Esophagus squamous epithelium (tissue), 5 donors: Measurements from ENCODE around the gene DOCK1. TPM values are rescaled to one million over a fixed set of nuclear protein-coding genes. Genes with fewer than 3 reads are reported as not detected.

ENCODE experiments used
- DNase-seq: peaks from one replicate; lab custom pipeline; 2025; lab: John Stamatoyannopoulos, UW
- H3K27ac ChIP-seq, 4 donors: fragments of 200-600 bp; sonication (generic); one replicate each; pipeline ENCODE4 v1.5.1; 2016 to 2019; ENCODE audit warnings: mild to moderate bottlenecking in 1 of 4
- H3K27me3 ChIP-seq, 4 donors: fragments of 200-600 bp; sonication (generic); 1 replicate in 3 of 4; 2 replicates in 1 of 4; pipeline versions ENCODE4 v1.5.1 to v1.6.0; 2017 to 2021; ENCODE audit warnings: antibody characterized with exemption in 1 of 4
- H3K36me3 ChIP-seq, 3 donors: fragments of 200-600 bp; sonication (generic); one replicate each; pipeline ENCODE4 v1.5.1; 2016 to 2019
- H3K4me1 ChIP-seq, 3 donors: fragments of 200-600 bp; sonication (generic); one replicate each; pipeline ENCODE4 v1.5.1; 2017 to 2019
- H3K4me3 ChIP-seq, 4 donors: fragments of 200-600 bp; sonication (generic); 1 replicate in 3 of 4; 2 replicates in 1 of 4; pipeline ENCODE4 v1.5.1; 2016 to 2019; ENCODE audit warnings: mild to moderate bottlenecking in 2 of 4, moderate library complexity in 1 of 4
- H3K9me3 ChIP-seq, 3 donors: fragments of 200-600 bp; sonication (generic); one replicate each; pipeline ENCODE4 v1.5.1; 2016 to 2019
- POLR2A ChIP-seq, 4 donors: fragments of 450-650 bp; IDR thresholded peaks; one replicate each; pipeline ENCODE4 v1.6.1; 2017; ENCODE audit warnings: antibody characterized with exemption in 4 of 4, mild to moderate bottlenecking in 4 of 4, moderate library complexity in 3 of 4
- WGBS, 2 donors: methylation state at CpG; one replicate each; pipeline ENCODE4 v1.1.5; 2018; 5-methylcytosine and 5-hydroxymethylcytosine counted together
- intact Hi-C: fragments of 100-400 bp; cut with DNase I; formaldehyde crosslinking; loops from one replicate; pipeline ENCODE4 v1.15.0; 2022
- total RNA-seq, 4 donors: library from RNA; depleted of rRNA; stranded (reverse); fragments of >200 nt; gene quantifications; one replicate each; pipeline ENCODE4 v1.1.0, GENCODE V29; 2016
- TF ChIP-seq, protein P1 (sequence below), 6 experiments: fragments of 450-650 bp in 4 of 6; fragments of 200-600 bp in 2 of 6; sonication (generic) in 2 of 6; IDR thresholded peaks; one replicate each; pipeline ENCODE4 v1.5.1; 2016 to 2019; ENCODE audit warnings: antibody characterized with exemption in 6 of 6, mild to moderate bottlenecking in 4 of 6, moderate library complexity in 4 of 6
- donor health status: DM: yes; HTN: yes; CAD: no.

DOCK1 gene
- total RNA-seq, 4 donors from 2014 or later: 31.8 to 83.4 (median 49.8) TPM

DNA sequence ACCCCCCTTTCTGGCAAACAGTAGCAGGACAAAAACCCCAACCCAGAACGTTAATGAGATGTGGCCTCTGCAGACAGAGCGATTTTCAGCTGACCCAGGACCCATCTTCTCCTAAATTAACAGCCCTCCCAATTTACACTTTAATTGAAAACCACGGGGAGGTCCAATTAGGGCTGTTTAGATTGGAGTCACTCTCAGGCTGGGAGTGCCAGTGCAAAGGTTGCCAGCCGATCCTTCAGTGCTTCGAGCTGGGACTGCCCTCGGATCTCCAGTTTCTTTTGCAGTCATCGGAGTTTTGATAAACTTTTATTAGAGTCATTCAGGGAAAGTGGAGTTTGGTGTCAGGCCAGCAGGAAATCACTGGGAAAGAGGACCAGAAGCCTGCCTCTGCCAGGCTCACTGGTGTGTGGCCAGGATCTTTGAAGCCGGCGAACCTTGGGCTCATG lies 108.0 kb downstream of the DOCK1 start:
- Histone ChIP-seq H3K36me3 (peaks cover 0 to 74% (median 0%) of the 10 kb centered on the region in 3 donors), H3K27me3 (no peaks in the 10 kb centered on the region), H3K27ac (peak overlapping the region; percentile 25 to 62 (median 43)), H3K4me1 (peaks cover 4 to 27% (median 17%) of the 10 kb centered on the region in 3 donors), H3K9me3 (no peaks in the 10 kb centered on the region), H3K4me3 (peak overlapping the region in 1 of 4 donors; percentile 1)
- no peak for DNase-seq
- no peak for TF ChIP-seq POLR2A (IDR thresholded peaks at IDR 0.05)
- TF ChIP-seq, protein P1, sequence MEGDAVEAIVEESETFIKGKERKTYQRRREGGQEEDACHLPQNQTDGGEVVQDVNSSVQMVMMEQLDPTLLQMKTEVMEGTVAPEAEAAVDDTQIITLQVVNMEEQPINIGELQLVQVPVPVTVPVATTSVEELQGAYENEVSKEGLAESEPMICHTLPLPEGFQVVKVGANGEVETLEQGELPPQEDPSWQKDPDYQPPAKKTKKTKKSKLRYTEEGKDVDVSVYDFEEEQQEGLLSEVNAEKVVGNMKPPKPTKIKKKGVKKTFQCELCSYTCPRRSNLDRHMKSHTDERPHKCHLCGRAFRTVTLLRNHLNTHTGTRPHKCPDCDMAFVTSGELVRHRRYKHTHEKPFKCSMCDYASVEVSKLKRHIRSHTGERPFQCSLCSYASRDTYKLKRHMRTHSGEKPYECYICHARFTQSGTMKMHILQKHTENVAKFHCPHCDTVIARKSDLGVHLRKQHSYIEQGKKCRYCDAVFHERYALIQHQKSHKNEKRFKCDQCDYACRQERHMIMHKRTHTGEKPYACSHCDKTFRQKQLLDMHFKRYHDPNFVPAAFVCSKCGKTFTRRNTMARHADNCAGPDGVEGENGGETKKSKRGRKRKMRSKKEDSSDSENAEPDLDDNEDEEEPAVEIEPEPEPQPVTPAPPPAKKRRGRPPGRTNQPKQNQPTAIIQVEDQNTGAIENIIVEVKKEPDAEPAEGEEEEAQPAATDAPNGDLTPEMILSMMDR (IDR thresholded peaks at IDR 0.05): no peak
- 37 to 46% methylated on average over 5 to 6 of the region's 9 CpGs for WGBS, 2 donors
- intact Hi-C loops: no loop called here

DNA sequence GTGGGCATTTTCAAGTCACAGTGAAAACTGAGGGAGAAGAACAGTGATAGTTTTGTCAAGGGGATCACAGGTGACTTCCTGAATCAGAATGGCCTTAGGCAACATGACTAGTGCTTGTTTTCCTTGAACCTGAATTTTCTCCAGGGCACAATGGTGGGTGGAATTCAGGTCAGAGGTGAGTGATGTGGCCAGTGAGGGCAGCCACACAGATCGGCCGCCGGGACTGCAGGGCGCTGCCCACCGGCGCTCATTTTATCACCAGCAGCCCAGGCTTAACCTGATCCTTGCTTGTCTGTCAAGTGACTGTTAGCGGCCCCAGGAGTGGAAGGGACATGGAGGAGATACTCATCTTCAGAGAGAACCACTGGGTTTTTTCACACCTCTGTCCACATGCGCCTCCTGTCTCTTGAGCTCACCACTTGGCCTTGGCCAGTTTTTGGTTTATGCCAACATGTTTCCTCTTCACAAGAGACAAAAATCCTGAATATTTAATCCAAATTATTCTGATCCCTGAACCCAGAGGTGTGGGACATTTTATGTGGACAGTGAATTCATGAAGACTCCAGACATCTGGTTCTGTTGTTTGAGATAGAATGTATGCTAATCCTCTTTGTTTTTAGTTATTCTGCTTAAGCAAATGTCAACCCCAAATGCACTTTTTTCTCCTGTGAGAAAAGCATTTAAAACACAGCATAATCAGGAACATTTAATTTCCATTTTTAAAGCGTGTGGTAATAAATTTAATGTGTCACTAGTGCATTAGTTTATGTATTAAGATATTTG lies 108.7 kb downstream of the DOCK1 start:
- peaks cover 0 to 74% (median 0%) of the 10 kb centered on the region in 3 donors for H3K36me3 ChIP-seq
- H3K4me3 ChIP-seq: no peak overlapping the region
- no peak for TF ChIP-seq POLR2A (IDR thresholded peaks at IDR 0.05)
- TF ChIP-seq, protein P1 (IDR thresholded peaks at IDR 0.05): no peak
- peak overlapping the region in 3 of 4 donors; percentile 25 to 62 (median 55) for H3K27ac ChIP-seq
- WGBS, 2 donors: 87 to 89% methylated on average over 4 to 5 of the region's 9 CpGs
- intact Hi-C loops: no loop called here
- H3K9me3 ChIP-seq: no peaks in the 10 kb centered on the region
- peaks cover 4 to 27% (median 17%) of the 10 kb centered on the region in 3 donors for H3K4me1 ChIP-seq
- no peaks in the 10 kb centered on the region for H3K27me3 ChIP-seq
- DNase-seq: no peak

DNA sequence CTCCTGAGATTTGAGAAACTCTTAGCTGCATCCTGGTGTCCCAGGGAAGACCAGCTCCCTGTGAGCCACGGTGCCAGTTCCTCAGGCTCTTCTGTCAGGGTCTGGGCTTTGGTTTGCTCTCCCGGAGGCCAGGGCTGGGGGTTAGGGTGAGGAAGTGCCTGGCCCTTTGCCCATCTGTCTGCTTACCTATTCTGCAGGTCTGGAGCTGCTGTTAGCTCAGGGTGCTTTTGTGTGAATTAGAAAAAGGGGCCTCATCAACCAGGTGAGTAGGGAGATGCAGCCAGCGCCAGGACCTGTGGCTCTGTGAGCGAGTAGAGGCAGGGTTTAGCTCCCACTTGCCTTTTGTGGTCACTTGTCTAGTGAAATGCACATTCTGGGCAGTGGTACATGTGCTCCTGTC lies 109.4 kb downstream of the DOCK1 start:
- intact Hi-C loops: no loop called here
- 43% methylated on average over 4 of the region's 4 CpGs; no CpG with 5 or more reads in 1 of the 2 donors for WGBS, 2 donors
- TF ChIP-seq, protein P1 (IDR thresholded peaks at IDR 0.05): no peak
- TF ChIP-seq POLR2A (IDR thresholded peaks at IDR 0.05): no peak

DNA sequence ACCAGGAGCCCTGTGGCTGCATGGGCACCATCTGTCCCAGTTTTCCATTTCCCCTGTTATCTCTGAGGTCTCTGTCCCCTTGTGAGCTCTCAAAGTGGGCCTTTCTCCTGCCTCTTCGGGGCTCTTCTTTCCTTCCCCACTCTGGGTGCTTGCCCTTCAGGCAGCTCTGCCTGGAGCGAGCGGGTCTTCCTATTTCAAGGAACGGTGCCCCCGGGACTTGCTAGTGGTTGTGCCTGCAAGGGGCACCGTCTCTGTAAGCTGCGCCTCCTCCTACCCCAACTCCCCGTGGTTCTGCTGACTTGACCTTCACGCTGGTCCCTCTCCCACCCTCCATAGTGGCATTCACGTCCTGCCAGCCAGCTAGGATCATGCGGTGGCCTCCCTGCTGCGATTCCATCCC lies 110.1 kb downstream of the DOCK1 start:
- Histone ChIP-seq H3K9me3 (no peaks in the 10 kb centered on the region), H3K36me3 (peaks cover 0 to 74% (median 0%) of the 10 kb centered on the region in 3 donors), H3K27me3 (no peaks in the 10 kb centered on the region), H3K4me1 (peaks cover 4 to 27% (median 17%) of the 10 kb centered on the region in 3 donors), H3K4me3 (no peak overlapping the region), H3K27ac (no peak overlapping the region)
- TF ChIP-seq, protein P1 (IDR thresholded peaks at IDR 0.05): no peak
- 95 to 98% methylated on average over 11 to 12 of the region's 12 CpGs for WGBS, 2 donors
- intact Hi-C loops: no loop called here
- no peak for DNase-seq

More for the DNA sequence above, 109.4 kb downstream of the DOCK1 start:
- Histone ChIP-seq H3K4me3 (no peak overlapping the region), H3K36me3 (peaks cover 0 to 74% (median 0%) of the 10 kb centered on the region in 3 donors), H3K4me1 (peaks cover 4 to 27% (median 17%) of the 10 kb centered on the region in 3 donors), H3K9me3 (no peaks in the 10 kb centered on the region), H3K27me3 (no peaks in the 10 kb centered on the region), H3K27ac (no peak overlapping the region)
- DNase-seq: no peak

DNA sequence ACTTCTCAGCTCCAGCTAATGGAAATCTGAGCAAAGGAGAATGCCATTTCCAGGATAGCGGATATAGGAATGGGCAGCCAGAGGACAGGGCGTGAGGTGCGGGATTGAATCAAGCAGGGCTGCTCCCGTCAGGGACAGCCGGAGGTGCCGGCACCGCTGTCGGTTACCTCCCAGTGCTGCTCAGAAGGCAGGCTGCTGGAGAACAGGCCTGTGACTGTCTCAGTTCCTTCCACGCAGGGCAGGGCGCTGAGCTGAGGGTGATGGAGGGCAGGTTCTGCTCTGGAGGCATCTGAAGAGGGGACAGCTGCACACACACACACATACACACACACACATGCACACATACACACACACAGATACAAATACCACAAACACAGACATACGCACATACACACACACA lies 111.1 kb downstream of the DOCK1 start:
- DNase-seq: no peak
- TF ChIP-seq POLR2A (IDR thresholded peaks at IDR 0.05): no peak
- TF ChIP-seq, protein P1 (IDR thresholded peaks at IDR 0.05): no peak
- H3K36me3 ChIP-seq: peaks cover 0 to 73% (median 0%) of the 10 kb centered on the region in 3 donors
- H3K27me3 ChIP-seq: no peaks in the 10 kb centered on the region
- intact Hi-C loops: no loop called here
- no peak overlapping the region for H3K4me3 ChIP-seq
- no peak overlapping the region for H3K27ac ChIP-seq
- peaks cover 4 to 27% (median 17%) of the 10 kb centered on the region in 3 donors for H3K4me1 ChIP-seq
- no peaks in the 10 kb centered on the region for H3K9me3 ChIP-seq
- 90% methylated on average over 6 to 8 of the region's 11 CpGs for WGBS, 2 donors
